Thoracic aorta (tissue), 2 donors: ENCODE measurements around the gene ARHGEF3. TPM values are rescaled to one million over a fixed set of nuclear protein-coding genes. Genes with fewer than 3 reads are reported as not detected.
"Not testable (repeated sequence)": the region's sequence is repeated elsewhere in the genome, so short reads cannot be mapped to it uniquely, and the experiment has no call there.

ENCODE experiments used
- ATAC-seq: fragments of 150-250 bp; one replicate; pipeline ENCODE4 v1.8.0; 2017; ENCODE audit warnings: low read depth; ENCODE audit not compliant: insufficient number of reproducible peaks, low FRiP score
- DNase-seq: peaks from one replicate; pipeline ENCODE4 v3.0.0-alpha.2; 2020; ENCODE audit warnings: low spot score
- H3K27ac ChIP-seq, 2 donors: fragments of 200-600 bp; sonication (generic); 1 replicate in 1 of 2; 2 replicates in 1 of 2; pipeline ENCODE4 v1.5.1; 2016; ENCODE audit warnings: mild to moderate bottlenecking in 2 of 2, moderate library complexity in 2 of 2
- H3K27me3 ChIP-seq: fragments of 200-600 bp; sonication (generic); replicated peaks from 2 replicates; pipeline ENCODE4 v1.6.0; 2016; ENCODE audit warnings: mild to moderate bottlenecking; ENCODE audit not compliant: insufficient read depth
- H3K36me3 ChIP-seq: fragments of 200-600 bp; sonication (generic); one replicate; pipeline ENCODE4 v1.5.1; 2016
- H3K4me1 ChIP-seq, 2 donors: fragments of 200-600 bp; sonication (generic); 1 replicate in 1 of 2; 2 replicates in 1 of 2; pipeline versions ENCODE4 v1.5.1 to v1.6.0; 2016; ENCODE audit warnings: low read depth in 2 of 2, mild to moderate bottlenecking in 1 of 2; ENCODE audit not compliant: control insufficient read depth in 1 of 2
- H3K4me3 ChIP-seq: fragments of 200-600 bp; sonication (generic); 2 replicates; pipeline ENCODE4 v1.5.1; 2016; ENCODE audit warnings: mild to moderate bottlenecking
- H3K9me3 ChIP-seq: fragments of 200-600 bp; sonication (generic); 2 replicates; pipeline ENCODE4 v1.5.1; 2016
- total RNA-seq, 2 donors: library from RNA; depleted of rRNA; stranded (reverse); fragments of >200 nt; gene quantifications; one replicate each; pipeline versions ENCODE4 v1.1.0 to v1.2.3, GENCODE V29; 2016
- TF ChIP-seq, protein P1 (sequence below): fragments of 200-600 bp; sonication (generic); IDR thresholded peaks from one replicate; pipeline ENCODE4 v1.5.1; 2019; ENCODE audit warnings: antibody characterized with exemption

Gene ARHGEF3
- total RNA-seq, 2 donors from 2014 or later = 13.9 to 21.9 TPM

DNA sequence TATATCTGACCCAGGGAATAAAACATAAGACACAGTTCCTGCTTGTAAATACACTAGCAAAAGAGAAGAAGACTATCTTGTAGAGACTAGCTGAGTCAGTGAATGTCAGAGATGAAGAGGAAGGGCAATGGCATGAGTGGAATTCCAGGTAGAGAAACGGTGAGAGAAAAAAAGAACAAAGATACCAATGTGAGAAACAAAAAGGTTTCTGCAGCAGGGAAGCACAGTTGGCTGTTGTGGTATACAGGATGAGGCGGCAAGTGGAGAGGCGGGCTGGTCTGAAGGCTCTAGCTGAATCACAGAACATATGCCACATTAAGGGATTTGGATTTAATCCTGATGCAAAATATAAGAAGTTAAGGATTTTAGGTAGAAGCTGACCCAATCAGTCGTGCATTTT is 101.6 kb downstream of the ARHGEF3 start:
- TF ChIP-seq, protein P1, sequence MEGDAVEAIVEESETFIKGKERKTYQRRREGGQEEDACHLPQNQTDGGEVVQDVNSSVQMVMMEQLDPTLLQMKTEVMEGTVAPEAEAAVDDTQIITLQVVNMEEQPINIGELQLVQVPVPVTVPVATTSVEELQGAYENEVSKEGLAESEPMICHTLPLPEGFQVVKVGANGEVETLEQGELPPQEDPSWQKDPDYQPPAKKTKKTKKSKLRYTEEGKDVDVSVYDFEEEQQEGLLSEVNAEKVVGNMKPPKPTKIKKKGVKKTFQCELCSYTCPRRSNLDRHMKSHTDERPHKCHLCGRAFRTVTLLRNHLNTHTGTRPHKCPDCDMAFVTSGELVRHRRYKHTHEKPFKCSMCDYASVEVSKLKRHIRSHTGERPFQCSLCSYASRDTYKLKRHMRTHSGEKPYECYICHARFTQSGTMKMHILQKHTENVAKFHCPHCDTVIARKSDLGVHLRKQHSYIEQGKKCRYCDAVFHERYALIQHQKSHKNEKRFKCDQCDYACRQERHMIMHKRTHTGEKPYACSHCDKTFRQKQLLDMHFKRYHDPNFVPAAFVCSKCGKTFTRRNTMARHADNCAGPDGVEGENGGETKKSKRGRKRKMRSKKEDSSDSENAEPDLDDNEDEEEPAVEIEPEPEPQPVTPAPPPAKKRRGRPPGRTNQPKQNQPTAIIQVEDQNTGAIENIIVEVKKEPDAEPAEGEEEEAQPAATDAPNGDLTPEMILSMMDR = no peak
- Histone ChIP-seq H3K4me3 (no peak overlapping the region), H3K4me1 (no peaks in the 10 kb centered on the region), H3K36me3 (no peaks in the 10 kb centered on the region), H3K27ac (no peak overlapping the region), H3K9me3 (no peaks in the 10 kb centered on the region), H3K27me3 (no peaks in the 10 kb centered on the region)
- DNase-seq (no peak), ATAC-seq (no peak)

GRCh38 chr3:56694867-56695683 is 106.7 kb downstream of the ARHGEF3 start:
- Histone ChIP-seq H3K4me1 (no peaks in the 10 kb centered on the region), H3K27me3 (no peaks in the 10 kb centered on the region), H3K9me3 (no peaks in the 10 kb centered on the region), H3K27ac (no peak overlapping the region), H3K4me3 (no peak overlapping the region), H3K36me3 (no peaks in the 10 kb centered on the region)
- TF ChIP-seq, protein P1 = no peak
- ATAC-seq (no peak), DNase-seq (no peak)

DNA sequence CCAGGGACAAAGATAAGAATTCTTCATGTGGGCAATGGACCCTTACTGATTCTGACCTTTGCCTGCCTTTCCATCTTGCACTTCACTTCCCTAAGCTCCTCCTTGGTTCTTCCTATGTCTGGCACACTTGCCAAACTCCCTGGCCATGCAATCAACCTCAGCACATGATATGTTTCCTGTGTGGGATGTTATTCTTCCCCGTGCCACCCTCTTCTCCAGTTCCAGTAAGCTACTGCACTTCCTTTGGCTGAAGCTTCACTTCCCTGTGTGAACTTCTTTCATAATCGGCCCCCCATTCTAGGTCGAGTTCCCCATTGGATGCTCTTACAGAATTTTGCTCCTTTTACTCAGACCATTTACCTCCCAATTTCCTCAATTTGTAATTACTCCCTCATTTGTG is 108.0 kb downstream of the ARHGEF3 start:
- Histone ChIP-seq H3K4me3 (no peak overlapping the region), H3K27me3 (no peaks in the 10 kb centered on the region), H3K4me1 (no peaks in the 10 kb centered on the region), H3K9me3 (no peaks in the 10 kb centered on the region), H3K36me3 (no peaks in the 10 kb centered on the region), H3K27ac (no peak overlapping the region)
- no peak for ATAC-seq
- no peak for DNase-seq
- TF ChIP-seq, protein P1 = no peak

DNA sequence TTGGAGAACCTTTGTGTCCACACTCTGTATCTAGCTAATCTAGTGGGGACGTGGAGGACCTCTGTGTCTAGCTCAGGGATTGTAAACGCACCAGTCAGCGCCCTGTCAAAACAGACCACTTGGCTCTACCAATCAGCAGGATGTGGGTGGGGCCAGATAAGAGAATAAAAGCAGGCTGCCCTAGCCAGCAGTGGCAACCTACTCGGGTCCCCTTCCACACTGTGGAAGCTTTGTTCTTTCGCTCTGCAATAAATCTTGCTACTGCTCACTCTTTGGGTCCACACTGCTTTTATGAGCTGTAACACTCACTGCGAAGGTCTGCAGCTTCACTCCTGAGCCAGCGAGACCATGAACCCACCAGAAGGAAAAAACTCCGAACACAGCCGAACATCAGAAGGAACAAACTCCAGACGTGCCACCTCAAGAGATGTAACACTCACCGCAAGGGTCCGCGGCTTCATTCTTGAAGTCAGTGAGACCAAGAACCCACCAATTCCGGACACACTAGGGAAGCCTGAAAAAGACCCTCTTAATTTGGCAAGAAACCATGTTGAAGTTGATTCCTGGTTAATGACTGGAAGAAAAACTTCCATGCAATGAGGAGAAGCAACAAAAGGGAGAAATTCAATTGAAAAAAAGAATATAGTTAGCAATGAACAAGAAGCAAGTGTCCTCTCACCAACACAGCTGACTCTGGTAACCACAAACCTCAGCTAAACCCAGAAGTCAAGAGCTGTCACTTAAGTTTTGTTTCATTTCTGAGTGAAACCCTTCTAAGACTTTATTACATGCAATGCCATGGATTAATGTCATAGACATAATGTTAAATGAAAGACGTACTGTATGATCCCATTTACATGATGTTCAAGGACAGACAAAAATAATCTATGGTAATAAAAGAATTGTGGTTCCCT is 109.0 kb downstream of the ARHGEF3 start:
- H3K36me3 ChIP-seq = not testable (repeated sequence)

GRCh38 chr3:56692001-56692365 is 109.8 kb downstream of the ARHGEF3 start:
- DNase-seq, ATAC-seq, H3K4me1 ChIP-seq, H3K27ac ChIP-seq, H3K4me3 ChIP-seq, H3K27me3 ChIP-seq, H3K9me3 ChIP-seq, H3K36me3 ChIP-seq: not testable (repeated sequence)

More for the DNA sequence above, 109.0 kb downstream of the ARHGEF3 start:
- not testable (repeated sequence) for H3K27me3 ChIP-seq, DNase-seq, ATAC-seq, H3K9me3 ChIP-seq, H3K27ac ChIP-seq, H3K4me3 ChIP-seq, H3K4me1 ChIP-seq
